AG08395 (cell line): ENCODE results near the gene KLHL25.
"Not testable (repeated sequence)": the region's sequence is repeated elsewhere in the genome, so short reads cannot be mapped to it uniquely, and the experiment has no call there.

Source experiments
- DNase-seq: peaks from one replicate; pipeline ENCODE4 v3.0.0; 2012; ENCODE audit warnings: mixed read lengths, low spot score

Gene KLHL25

DNA sequence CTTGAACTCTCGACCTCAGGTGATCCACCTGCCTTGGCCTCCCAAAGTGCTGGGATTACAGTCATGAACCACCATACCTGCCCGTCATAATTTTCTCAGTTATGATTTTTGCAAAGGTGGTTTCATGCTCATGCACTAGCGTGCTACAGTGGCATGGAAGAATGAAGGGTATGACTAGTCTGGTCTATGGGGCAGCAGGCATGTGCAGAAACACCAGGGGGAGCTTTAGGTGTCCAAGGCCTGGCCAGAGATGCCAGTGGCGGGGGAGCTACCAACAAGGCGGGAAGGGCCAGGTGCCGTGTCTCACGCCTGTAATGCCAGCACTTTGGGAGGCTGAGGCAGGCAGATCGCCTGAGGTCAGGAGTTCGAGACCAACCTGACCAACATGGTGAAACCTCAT lies 7.9 kb upstream of the KLHL25 start:
- DNase-seq: not testable (repeated sequence)

DNA sequence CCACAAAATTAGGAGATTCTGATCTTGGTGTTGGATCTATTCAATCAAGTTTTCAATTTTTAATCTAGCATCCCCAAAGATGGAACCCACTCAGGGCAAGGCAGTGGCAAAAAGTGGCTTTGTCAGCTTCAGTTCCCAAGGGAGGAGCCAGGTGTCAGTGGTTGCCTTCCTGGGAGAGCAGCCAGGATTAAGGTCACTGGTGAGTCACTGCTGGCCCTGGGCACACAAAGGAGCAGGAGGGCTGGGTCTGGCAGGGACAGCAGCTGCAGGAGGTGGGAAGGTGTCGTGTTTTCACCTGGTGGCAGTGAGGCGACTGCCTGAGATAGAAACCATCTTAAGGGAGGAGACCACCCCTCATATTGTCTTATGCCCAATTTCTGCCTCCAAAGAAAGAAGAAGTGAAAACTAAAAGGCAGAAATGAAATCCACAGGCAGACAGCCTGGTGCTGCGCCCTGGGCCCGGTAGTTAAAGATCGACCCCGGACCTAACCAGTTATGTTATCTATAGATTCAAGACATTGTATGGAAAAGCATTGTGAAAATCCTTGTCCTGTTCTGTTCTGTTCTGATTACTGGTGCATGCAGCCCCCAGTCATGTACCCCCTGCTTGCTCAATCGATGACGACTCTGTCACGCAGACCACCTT lies 5.9 kb upstream of the KLHL25 start:
- peak; percentile 63 for DNase-seq

DNA sequence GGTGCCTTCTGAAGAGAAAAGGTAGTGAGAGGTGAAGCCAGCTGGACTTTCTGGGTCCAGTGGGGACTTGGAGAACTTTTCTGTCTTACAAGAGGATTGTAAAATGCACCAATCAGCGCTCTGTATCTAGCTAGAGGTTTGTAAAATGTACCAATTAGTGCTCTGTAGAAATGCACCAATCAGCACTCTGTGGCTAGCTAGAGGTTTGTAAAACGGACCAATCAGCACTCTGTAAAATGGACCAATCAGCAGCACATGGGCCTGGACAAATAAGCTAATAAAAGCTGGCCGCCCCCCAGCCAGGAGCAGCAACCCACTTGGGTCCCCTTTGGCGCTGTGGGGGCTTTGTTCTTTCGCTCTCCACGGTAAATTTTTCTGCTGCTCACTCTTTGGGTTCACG lies 1.6 kb upstream of the KLHL25 start:
- not testable (repeated sequence) for DNase-seq

DNA sequence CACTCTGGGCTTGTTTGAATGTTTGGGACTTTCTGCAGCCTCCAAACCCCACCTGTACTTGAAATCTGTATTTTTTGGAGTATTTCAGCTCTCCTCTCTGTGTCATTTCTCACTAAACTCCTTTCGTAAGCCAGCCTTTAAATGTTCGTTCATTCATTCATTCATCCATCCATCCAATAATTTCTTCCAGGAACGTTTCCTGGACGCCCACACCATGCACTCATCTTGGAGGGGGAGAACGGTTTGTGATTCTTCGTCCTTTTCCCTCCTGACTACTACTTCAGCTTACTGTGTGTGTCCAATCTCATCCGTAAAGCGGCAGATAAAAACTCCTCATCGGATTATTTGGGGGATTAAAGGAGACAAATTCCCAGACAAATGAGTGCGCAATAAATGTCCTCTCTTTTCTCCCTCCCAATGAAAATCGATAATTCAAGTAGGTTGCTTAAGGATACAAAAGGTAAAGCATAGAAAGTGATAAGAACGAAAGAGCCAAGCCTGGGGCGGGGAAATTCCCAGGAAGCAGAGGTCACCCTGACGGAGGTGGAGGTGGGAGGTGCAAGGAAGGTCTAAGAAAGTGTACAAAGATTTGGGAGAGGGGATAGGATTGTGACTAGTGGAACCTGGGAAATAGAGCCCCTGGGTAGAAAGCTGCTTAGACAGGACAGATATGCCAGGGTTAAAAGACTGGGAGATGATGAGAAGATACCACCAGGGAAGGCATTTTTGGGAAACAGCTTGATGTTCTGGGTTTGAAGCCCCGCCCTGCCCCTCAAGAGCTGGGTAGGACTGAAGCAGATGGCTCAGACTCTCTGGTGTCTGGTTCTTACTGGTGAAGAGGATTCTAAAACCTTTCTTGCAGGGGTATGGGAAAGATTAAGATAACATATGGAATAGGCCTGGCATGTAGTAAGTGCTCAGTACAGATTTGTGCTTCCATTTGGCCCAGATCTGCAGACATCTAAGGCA lies 896 bp upstream of the KLHL25 start:
- DNase-seq: no peak

DNA sequence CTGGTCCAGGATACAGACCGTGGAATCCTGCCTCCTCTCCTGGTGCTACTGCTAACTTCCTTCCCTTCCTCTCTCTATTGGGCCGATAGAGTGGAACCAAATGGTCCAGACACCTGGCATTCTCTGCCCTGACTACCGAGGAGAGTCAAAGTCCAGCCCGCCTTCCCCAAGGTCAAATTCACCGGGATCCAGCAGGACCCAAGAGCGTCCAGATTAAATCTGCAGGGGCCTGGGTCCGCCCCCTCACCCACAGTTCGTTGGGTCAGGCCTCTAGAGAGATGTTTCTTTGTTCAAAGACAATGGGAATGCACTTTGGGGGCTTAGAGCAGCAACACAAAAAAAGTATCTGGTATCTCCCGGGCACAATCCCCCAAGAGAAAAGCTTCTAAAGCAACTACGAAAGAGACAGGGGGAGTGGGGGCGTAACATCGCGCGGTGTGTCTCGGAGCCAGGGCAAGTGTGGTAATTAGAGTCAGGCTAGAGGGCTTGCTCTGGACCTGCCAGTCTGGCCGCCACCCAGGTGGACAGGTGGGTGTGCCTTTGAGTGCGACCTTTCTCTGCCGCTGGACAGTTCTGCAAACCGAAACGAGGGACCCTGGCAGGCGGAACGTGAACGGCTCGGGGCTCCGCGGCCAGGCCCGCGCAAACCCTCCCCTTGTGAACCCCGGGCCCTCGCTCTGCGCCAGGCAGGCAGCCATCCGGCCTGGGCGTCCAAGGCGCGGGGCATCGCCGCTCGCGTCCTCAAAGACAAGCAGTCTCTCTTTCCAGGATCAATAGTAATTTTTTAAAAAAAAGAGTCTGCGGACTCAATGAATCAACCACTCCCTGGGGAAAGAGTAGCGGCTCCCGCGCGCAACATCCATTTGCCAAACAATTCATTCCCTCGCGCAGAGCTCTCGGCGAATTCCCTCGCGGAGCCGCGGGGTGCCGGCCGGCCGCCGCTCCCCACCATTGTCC lies 806 bp downstream of the KLHL25 start:
- peak; percentile 39 for DNase-seq

DNA sequence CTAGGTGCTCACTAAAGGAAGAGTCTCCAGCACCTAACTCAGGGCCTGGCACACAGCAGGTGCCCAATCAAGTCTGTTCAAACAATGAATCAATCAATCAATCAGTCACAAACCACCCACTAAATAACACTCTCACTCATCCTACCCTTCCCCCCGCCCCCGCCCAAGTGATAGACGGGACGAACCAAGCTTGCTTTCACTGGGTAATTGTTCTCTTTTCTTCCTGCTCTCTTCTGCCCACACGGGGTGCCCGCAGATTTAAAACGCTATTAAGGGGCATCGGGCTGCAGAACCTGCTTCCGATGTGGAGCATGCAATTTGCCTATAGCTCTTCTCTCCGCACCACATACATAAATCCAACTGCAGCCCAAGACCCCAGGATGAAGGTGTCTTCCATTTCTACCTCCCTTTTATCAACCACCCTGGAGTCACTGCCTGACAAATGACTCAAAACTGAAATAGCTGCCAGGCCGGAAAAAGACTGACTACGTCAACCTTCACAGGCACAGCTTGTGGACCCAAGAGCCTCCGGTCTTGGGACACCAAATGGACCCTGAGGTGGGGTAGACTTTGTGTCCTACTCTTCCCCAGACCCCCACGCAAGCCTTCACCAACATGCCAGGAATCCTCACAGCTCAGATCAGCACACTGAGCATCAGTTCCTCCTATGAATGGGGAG lies 1.7 kb downstream of the KLHL25 start:
- no peak for DNase-seq

DNA sequence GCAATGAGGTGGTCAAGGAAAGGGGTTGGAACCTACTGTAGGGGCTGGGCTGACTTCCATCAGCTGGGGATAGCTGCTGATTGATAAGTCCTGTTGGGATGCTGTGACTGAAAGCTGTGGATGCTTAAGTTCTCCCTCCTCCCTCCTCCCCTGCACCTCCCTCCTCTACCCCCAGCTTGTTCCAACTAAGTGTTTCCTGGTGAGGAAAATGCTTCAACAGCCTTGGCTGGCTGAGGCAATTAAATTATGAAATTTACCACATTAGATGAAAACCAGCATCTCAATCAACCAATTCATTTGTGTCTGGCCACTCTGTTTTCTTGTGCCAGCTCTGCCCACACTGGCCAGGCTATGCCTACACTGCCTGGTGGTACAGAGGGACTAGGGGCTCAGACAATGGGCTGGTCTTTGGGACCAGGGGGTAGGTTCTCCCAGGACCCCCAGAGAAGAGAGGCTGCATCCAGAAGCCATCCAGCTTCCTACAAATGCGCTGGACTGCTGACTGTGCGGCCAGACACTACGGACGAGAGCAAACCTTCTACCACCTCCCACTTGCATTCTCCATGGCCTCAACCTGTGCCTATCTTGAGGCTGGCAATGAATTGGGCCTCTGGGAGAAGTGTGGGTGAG lies 2.5 kb downstream of the KLHL25 start:
- DNase-seq: no peak

DNA sequence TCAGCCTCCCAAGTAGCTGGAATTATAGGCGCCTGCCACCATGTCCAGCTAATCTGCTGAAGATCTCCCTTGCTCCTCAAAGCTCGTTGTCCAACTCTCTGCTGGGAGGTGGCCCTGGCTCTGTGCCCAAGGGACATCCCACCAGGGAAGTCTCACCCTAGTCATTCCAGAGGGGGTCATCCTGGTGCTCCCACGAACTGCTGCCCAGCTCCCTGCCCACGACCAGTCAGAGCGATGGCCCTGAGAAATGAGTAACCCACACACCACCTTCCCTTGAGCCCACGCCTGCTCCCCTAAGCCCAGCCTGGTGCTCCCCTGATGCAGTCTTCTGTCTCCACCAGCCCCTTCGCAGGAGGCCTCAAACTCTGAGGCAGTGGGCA lies 5.2 kb downstream of the KLHL25 start:
- DNase-seq: no peak

DNA sequence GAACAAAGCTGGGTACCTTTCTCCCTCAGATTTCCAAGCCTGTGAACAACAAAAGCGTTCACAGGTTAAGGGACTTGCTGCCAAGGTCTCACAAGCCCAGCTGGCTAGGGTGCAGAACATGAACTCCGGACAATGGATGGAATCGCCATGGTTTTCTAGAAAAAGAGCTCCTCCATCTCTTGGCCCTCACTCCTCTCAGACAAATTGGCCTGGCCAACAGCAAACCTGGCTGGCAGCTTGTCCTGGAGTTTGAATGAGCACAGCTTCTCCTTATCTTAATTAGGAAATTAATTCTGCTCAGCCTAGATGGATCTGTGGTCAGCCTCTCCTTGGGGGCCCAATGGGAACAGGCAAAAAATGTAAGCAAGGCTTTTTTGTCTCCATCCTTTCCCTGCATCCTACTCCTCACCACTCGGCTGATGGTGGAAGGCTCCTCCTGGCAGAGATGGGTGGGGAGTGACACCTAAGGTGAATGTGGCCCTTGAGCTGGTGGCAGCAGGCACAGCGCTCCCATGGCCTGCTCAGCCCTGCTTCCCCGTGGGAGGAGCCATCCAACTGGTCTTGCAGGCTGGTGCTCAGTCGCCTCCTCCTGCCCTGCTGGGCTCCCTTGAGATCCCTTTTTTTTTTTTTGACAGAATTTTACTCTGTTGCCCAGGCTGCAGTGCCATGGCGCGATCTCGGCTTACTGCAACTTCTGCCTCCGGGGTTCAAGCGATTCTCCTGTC lies 5.8 kb downstream of the KLHL25 start:
- no peak for DNase-seq

DNA sequence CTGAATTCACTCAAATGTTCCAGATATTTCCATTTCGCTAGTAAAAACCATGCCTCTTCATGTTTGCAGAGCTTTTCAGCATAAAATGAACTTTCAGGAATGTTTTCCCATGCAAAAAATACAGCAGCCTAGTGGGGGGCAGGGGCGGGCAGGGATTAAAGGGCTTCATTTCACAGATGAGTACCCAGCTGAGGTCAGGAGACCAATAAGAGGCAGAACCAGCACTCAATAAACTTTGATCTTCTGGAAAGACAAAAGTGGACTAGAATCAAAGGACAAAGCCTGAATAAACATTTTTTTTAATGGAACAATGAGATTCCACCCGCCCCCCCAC lies 8.0 kb downstream of the KLHL25 start:
- DNase-seq: no peak

DNA sequence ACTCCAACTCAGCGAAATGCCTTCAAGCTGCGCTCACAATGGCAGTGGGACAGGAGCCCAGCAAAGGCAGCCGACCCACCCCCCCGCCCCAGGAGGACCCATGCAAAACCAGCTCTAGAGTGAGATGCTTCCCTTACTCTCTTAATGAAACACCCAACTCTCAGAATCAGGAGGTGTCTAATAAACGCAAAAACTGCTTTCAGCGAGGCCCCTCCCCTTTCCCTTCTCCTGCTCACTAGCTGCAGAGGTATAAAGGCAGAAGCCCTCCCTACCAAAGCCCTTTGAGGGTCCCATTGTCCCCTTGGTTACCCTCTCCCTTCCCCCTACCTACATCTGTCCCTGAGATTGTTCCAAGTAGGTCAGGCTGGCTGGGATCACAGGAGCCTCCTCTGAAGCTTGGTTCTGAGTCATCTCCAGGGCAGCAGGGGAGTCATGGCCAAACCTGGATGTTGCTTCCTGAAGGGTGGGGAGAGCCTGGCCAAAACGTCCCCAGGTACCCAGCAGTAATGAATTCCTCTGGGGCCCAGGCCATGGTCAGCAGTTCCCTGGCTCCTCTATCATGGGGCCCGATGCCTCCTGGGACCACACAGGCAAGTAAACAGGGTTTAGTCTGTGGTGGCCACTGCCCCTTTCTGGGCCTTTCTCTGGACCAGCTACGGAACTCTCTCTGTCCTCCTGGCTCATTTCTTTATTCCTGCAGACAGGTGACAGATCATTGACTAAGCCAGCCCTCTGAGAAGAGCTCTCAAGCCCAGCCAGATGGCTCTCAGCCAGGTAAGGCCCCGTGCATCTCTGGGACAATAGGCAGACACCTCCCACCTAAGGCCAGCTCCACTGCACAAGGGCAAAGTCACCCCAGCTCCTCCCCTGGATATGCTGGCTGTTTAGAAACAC lies 8.6 kb downstream of the KLHL25 start:
- DNase-seq: peak; percentile 74

DNA sequence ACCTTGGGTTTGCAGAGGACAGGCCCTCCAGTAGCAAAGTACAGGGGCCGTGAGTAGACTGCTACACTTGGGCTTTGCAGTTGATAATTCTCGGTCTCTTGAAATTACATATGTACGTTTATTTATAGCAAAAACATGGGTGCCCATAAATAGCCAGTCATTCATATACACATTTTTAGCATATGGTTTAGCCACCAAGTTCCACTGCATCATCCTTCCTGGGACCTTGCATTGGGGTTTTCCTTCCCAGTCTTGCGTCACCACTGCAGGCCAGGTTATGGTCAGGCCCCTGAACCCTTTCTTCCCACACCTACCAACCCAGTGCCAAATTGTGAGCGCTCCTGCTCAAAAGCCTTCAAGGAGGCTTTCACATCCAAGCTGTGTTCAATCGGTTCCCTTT lies 12.7 kb downstream of the KLHL25 start:
- DNase-seq: no peak

DNA sequence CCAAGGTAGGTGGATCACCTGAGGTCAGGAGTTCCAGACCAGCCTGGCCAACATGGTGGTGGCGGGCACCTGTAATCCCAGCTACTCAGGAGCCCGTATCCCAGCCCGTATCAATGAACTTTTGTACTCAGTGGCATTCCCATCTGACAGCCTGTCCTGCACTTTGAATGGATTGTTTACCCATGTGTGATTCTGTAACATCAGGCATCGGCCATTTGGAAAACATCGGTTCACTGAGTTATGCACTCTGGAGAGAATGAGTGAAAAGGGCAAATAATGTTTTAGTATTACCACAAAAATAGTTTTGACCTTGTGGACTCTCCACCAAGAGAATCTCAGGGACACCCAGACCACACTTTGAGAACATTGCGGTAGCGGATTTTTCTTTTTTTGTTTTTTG lies 13.6 kb downstream of the KLHL25 start:
- no peak for DNase-seq

DNA sequence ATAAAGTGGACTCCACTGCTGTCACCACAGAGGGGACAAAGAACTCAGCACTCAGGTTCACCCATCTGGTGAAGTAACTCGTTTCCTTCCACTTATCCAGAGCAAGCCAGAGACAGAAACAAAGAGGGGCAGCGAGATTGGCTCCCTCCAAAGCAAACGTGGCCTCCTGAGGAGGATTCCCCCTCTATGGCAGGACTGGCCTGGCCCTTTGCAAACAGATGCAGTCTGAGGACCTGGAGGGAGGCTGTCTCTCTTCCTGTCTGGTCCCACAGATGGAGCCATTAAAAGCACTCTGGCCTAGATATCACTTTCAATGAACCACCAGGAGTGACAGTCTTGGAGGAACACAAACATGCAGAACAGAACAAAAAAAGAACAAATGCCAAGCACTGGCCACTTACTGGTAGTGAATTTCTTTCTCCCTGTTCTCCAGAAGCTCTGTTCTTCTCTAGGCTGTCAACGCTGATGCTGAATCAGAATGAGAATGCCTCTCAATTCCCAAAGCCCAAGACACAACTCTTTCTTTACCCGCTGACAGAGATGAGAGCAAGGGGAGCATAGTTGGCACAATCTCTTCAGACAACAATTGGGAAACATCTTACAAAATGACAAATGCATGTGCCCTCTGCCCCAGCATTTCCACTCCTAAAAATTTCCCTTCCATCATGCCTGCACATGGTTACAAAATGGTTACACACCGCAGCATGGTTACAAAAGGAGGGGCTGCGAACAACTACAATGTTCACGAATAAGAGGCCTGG lies 14.3 kb downstream of the KLHL25 start:
- DNase-seq: no peak

DNA sequence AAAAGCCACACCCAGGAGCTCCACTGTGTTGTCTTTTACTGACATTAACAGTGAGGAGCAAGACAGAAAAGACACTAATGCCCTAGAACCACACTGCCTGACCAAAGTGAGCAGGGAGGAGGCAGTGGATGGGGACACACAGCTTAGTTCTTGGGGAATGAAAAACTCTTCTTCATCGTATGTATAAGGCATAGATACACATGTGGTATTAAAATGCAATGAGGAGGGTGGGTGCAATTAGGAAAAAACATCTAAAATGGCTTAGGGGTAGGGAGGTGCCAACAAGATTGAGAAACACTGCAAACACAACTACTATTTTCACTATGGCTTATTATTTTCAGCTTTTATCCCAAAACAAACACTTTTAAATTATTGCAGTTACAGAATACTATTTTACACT lies 15.5 kb downstream of the KLHL25 start:
- DNase-seq: no peak

DNA sequence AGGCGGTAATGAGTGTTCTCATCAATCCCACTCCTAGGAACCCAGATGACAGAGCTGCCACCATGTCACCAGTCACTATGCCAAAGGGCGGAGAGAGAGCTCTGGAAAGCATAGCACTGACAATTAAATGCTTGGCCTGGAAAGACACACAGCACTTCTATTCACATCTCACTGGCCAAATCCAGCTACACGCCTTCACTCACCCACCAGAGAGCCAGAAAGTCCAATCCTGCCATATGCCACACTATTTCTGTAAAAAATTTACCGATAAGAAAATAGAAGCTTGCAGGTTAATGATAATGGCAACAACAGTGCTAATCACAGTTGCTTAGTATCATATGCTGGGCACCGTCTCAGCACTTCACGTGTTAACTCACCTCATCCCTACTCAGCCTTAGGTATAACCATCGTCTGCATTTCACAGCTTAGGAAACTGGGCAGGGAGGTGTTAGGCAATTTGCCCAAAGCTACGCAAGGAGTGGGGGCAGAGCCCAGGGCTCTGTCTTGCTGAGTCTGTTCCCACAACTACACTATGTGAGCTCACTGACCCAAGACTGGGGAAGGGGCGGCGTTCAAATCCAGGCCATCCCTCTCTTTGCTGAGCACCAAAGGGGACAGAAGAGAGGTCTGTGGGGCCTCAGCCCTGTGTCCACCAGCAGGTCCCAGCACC lies 16.5 kb downstream of the KLHL25 start:
- no peak for DNase-seq

DNA sequence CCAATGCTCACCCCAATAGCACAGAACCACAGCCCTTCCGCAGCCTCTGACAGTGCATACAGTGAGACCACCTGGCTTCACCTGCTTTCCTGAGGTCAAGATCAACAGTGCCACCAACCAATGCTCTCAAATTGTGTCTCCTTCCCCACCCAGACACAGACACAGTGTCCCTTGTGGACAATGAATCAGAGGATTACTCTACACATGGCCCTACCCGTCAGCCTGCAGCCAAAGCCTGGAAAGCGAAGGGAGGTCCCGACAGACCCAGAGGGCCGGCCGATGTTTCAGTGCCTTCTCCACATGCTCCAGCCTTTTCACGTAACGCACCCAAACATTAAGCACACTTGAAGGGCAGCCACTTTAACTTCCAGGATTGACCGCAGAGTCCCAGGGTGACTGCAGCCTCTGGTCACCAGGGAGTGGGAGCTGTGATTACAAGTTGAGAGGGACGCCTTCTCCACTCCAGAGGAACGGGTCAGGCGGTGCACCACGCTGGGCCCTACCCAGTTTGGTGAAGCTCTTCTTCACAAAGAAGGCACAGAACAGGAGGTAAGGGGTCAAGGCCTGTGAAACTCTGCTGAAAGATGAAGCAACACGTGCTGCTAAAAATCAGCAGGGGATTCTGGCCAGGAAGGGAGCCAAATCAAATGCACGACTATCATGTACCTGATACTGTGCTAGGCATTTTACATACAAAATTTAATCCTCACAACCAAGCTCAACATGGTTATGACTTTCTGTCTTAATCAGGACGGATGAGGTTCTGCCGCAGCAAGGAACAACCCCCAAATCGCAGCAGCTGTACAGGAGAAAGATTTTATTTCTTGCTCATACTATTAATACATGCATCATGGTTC lies 17.2 kb downstream of the KLHL25 start:
- DNase-seq: no peak
